Myometrial cell (primary cell): ENCODE measurements around the gene ZNF502. TPM values are rescaled to one million over a fixed set of nuclear protein-coding genes. Genes with fewer than 3 reads are reported as not detected.

Experiments used
- total RNA-seq: library from RNA; depleted of rRNA; stranded (reverse); fragments of >200 nt; gene quantifications from 2 replicates; pipeline ENCODE4 v1.2.3, GENCODE V29; 2015

The ZNF502 gene
- 0.86 and 2.1 TPM in 2 replicates for total RNA-seq

GRCh38 chr3:44712455-44713075 lies at the start of gene ZNF502:
Gene ZNF502 (plus strand): TSS chr3:44712660. CDS start chr3:44720262, 7,602 bp downstream.

GRCh38 chr3:44729384-44729910 lies 17.0 kb downstream of the ZNF502 start, which contains the start of gene ZNF501:
Gene ZNF501 (plus strand): TSS chr3:44729635. CDS start chr3:44734422, 4,787 bp downstream.

GRCh38 chr3:44761424-44762169 lies 49.1 kb downstream of the ZNF502 start, which contains the start of the genes KIAA1143 and KIF15:
Gene KIAA1143 (minus strand): TSS chr3:44761619. CDS start chr3:44761602, 17 bp downstream.
Gene KIF15 (plus strand): TSS chr3:44761794. CDS start chr3:44761866, 72 bp downstream.

Other genes starting within 250 kb of the ZNF502 start
- gene ZNF445, start 235.0 kb upstream of the ZNF502 start, total RNA-seq, result 2.6 and 3.5 TPM in 2 replicates
- 4.9 and 5.7 TPM in 2 replicates for gene ZKSCAN7, start 157.5 kb upstream of the ZNF502 start, total RNA-seq
- gene ZNF660, start 127.7 kb upstream of the ZNF502 start, total RNA-seq, result 0.29 and 0.71 TPM in 2 replicates
- gene ZNF197, start 87.6 kb upstream of the ZNF502 start, total RNA-seq, result 5.8 and 8.7 TPM in 2 replicates
- 5.7 and 9.5 TPM in 2 replicates for gene ZNF35, start 63.9 kb upstream of the ZNF502 start, total RNA-seq
- 3.5 and 4.3 TPM in 2 replicates for gene ZNF501, start 17.0 kb downstream of the ZNF502 start, total RNA-seq
- gene KIAA1143, start 49.0 kb downstream of the ZNF502 start, total RNA-seq, result 13.3 and 16.8 TPM in 2 replicates
- gene KIF15, start 49.1 kb downstream of the ZNF502 start, total RNA-seq, result 7.8 and 8.9 TPM in 2 replicates
- 19.6 and 34.6 TPM in 2 replicates for gene TMEM42, start 149.3 kb downstream of the ZNF502 start, total RNA-seq
- under 0.01 TPM in 1 of 2 replicates, not detected in the other for gene TGM4, start 161.9 kb downstream of the ZNF502 start, total RNA-seq